Ishikawa (cell line): ENCODE measurements around the gene MMP11.

Source experiments
- EP300 ChIP-seq: IDR thresholded peaks from 2 replicates; pipeline ENCODE4 v1.6.1; 2012; ENCODE audit warnings: borderline replicate concordance
- FOXM1 ChIP-seq: IDR thresholded peaks from 2 replicates; pipeline ENCODE4 v1.6.1; 2012; ENCODE audit warnings: low read depth, borderline replicate concordance
- MAX ChIP-seq: IDR thresholded peaks from 2 replicates; pipeline ENCODE4 v1.6.1; 2012
- NFIC ChIP-seq: IDR thresholded peaks from 2 replicates; pipeline ENCODE4 v1.6.1; 2012
- RAD21 ChIP-seq: IDR thresholded peaks from 2 replicates; pipeline ENCODE4 v1.6.1; 2012; ENCODE audit warnings: low read depth
- TAF1 ChIP-seq: IDR thresholded peaks from 2 replicates; pipeline ENCODE4 v1.6.1; 2012; ENCODE audit warnings: low read depth, mild to moderate bottlenecking
- TCF12 ChIP-seq: IDR thresholded peaks from 2 replicates; pipeline ENCODE4 v1.6.1; 2012; ENCODE audit warnings: low read depth
- YY1 ChIP-seq: IDR thresholded peaks from 2 replicates; pipeline ENCODE4 v1.6.1; 2012; ENCODE audit warnings: low read depth
- TF ChIP-seq, protein P1 (sequence below): IDR thresholded peaks from 2 replicates; pipeline ENCODE4 v1.6.1; 2012; ENCODE audit warnings: low read depth, mild to moderate bottlenecking
- TF ChIP-seq, protein P2 (sequence below): IDR thresholded peaks from 2 replicates; pipeline ENCODE4 v1.6.1; 2012

GRCh38 chr22:23744485-23744884, 28.2 kb upstream of the MMP11 start:
- TF ChIP-seq YY1 (no peak), MAX (no peak), EP300 (no peak), NFIC (no peak), FOXM1 (no peak), RAD21 (no peak), TCF12 (no peak), TAF1 (no peak)
- TF ChIP-seq, protein P1, sequence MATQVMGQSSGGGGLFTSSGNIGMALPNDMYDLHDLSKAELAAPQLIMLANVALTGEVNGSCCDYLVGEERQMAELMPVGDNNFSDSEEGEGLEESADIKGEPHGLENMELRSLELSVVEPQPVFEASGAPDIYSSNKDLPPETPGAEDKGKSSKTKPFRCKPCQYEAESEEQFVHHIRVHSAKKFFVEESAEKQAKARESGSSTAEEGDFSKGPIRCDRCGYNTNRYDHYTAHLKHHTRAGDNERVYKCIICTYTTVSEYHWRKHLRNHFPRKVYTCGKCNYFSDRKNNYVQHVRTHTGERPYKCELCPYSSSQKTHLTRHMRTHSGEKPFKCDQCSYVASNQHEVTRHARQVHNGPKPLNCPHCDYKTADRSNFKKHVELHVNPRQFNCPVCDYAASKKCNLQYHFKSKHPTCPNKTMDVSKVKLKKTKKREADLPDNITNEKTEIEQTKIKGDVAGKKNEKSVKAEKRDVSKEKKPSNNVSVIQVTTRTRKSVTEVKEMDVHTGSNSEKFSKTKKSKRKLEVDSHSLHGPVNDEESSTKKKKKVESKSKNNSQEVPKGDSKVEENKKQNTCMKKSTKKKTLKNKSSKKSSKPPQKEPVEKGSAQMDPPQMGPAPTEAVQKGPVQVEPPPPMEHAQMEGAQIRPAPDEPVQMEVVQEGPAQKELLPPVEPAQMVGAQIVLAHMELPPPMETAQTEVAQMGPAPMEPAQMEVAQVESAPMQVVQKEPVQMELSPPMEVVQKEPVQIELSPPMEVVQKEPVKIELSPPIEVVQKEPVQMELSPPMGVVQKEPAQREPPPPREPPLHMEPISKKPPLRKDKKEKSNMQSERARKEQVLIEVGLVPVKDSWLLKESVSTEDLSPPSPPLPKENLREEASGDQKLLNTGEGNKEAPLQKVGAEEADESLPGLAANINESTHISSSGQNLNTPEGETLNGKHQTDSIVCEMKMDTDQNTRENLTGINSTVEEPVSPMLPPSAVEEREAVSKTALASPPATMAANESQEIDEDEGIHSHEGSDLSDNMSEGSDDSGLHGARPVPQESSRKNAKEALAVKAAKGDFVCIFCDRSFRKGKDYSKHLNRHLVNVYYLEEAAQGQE, result no peak
- TF ChIP-seq, protein P2, sequence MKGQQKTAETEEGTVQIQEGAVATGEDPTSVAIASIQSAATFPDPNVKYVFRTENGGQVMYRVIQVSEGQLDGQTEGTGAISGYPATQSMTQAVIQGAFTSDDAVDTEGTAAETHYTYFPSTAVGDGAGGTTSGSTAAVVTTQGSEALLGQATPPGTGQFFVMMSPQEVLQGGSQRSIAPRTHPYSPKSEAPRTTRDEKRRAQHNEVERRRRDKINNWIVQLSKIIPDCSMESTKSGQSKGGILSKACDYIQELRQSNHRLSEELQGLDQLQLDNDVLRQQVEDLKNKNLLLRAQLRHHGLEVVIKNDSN, result no peak
